GM12878 (cell line): Measurements from ENCODE around the gene NPM3. TPM values are rescaled to one million over a fixed set of nuclear protein-coding genes. Genes with fewer than 3 reads are reported as not detected.

Source experiments
- ATAC-seq: fragments of 200-7000 bp; cut with Tn5 transposase; 3 replicates; pipeline ENCODE4 v1.9.1; 2020; ENCODE audit warnings: mild to moderate bottlenecking, moderate library complexity
- BruUV-seq: library from RNA; stranded (reverse); fragments of 400-500 nt; replicated peaks from 2 replicates; lab custom pipeline; 2021; lab: Mats Ljungman, UMichigan
- CTCF ChIA-PET: fragments of 300-600 bp; sonication (Branson Sonifier 250); formaldehyde crosslinking; extraction: SDS; loops from one replicate; lab custom pipeline; 2021; ENCODE audit warnings: inconsistent platforms; lab: Yijun Ruan, JAX
- POLR2A ChIA-PET: fragments of 350-600 bp; formaldehyde crosslinking; extraction: SDS; loops from one replicate; lab custom pipeline; 2021; ENCODE audit warnings: inconsistent platforms; lab: Charles Lee
- RAD21 ChIA-PET: fragments of 300-600 bp; sonication (Branson Sonifier 250); formaldehyde crosslinking; loops from one replicate; lab custom pipeline; 2023; ENCODE audit warnings: antibody characterized with exemption; ENCODE audit not compliant: unreplicated experiment; lab: Charles Lee
- SMC1A ChIA-PET: fragments of 300-600 bp; sonication (Branson Sonifier 250); formaldehyde crosslinking; loops from one replicate; lab custom pipeline; 2023; ENCODE audit not compliant: unreplicated experiment, uncharacterized antibody; lab: Charles Lee
- DNase-seq: peaks from one replicate; pipeline ENCODE4 v3.0.0-alpha.2; 2011; ENCODE audit warnings: low read depth, low spot score
- FAIRE-seq: peaks from 3 replicates; lab custom pipeline; 2011; peaks lifted over from hg19 to GRCh38; lab: Jason Lieb, UNC
- H2AFZ ChIP-seq: 2 replicates; pipeline ENCODE4 v1.6.0; 2011; ENCODE audit warnings: low read depth, low read length, control low read depth; ENCODE audit not compliant: control insufficient read depth
- H3K27ac ChIP-seq: 2 replicates; pipeline ENCODE4 v1.5.1; 2011; ENCODE audit warnings: control low read depth; ENCODE audit not compliant: control insufficient read depth, insufficient read depth
- H3K27me3 ChIP-seq, 2 experiments: replicated peaks in 1 of 2; 2 replicates each; pipeline versions ENCODE4 v1.6.0 to v1.6.1; 2011; ENCODE audit warnings: low read length in 1 of 2; ENCODE audit not compliant: control insufficient read depth in 2 of 2, insufficient read depth in 2 of 2
- H3K36me3 ChIP-seq, 2 experiments: 2 replicates each; pipeline ENCODE4 v1.5.1; 2011; ENCODE audit warnings: low read length in 1 of 2; ENCODE audit not compliant: control insufficient read depth in 2 of 2, insufficient read depth in 2 of 2
- H3K4me1 ChIP-seq: 2 replicates; pipeline ENCODE4 v1.6.1; 2011; ENCODE audit warnings: mild to moderate bottlenecking, low read length, moderate library complexity, mixed read lengths; ENCODE audit not compliant: control insufficient read depth, insufficient read depth
- H3K4me2 ChIP-seq: 2 replicates; pipeline ENCODE4 v1.6.0; 2011; ENCODE audit warnings: control low read depth; ENCODE audit not compliant: control insufficient read depth, insufficient read depth
- H3K4me3 ChIP-seq: fragments of 200-600 bp; sonication (generic); 2 replicates; pipeline ENCODE4 v1.5.1; 2016
- H3K79me2 ChIP-seq: 2 replicates; pipeline ENCODE4 v1.6.0; 2011; ENCODE audit warnings: low read length; ENCODE audit not compliant: control insufficient read depth, insufficient read depth
- H3K9ac ChIP-seq: 2 replicates; pipeline ENCODE4 v1.8.0; 2011; ENCODE audit warnings: low read length, control low read depth, mixed read lengths; ENCODE audit not compliant: control insufficient read depth, insufficient read depth
- H3K9me3 ChIP-seq: replicated peaks from 3 replicates; pipeline ENCODE4 v1.5.1; 2011; ENCODE audit warnings: mild to moderate bottlenecking, low read length; ENCODE audit not compliant: control insufficient read depth, insufficient read depth
- H4K20me1 ChIP-seq: 2 replicates; pipeline ENCODE4 v1.6.0; 2011; ENCODE audit not compliant: control insufficient read depth, insufficient read depth
- ASH2L ChIP-seq: fragments of 300-600, 200-600 bp; sonication (generic); IDR thresholded peaks from 2 replicates; pipeline ENCODE4 v1.6.1; 2017; ENCODE audit warnings: low read depth, mild to moderate bottlenecking, borderline replicate concordance
- ATF7 ChIP-seq: fragments of 450-650 bp; IDR thresholded peaks from 2 replicates; pipeline ENCODE4 v1.6.1; 2016; ENCODE audit warnings: low read depth, mild to moderate bottlenecking
- BHLHE40 ChIP-seq, 2 experiments: fragments of 450-650 bp in 1 of 2; IDR thresholded peaks; 2 replicates each; pipeline ENCODE4 v1.6.1; 2011 to 2017; ENCODE audit warnings: low read depth in 2 of 2, borderline replicate concordance in 1 of 2, improper control_type of control experiment in 1 of 2, low read length in 1 of 2, mild to moderate bottlenecking in 1 of 2
- CBX3 ChIP-seq: fragments of 200-600 bp; sonication (generic); IDR thresholded peaks from 2 replicates; pipeline ENCODE4 v1.6.1; 2016; ENCODE audit warnings: low read depth, borderline replicate concordance
- CHD2 ChIP-seq: IDR thresholded peaks from 2 replicates; pipeline ENCODE4 v1.6.1; 2011; ENCODE audit warnings: low read depth, low read length, improper control_type of control experiment, borderline replicate concordance
- EGR1 ChIP-seq, 2 experiments: IDR thresholded peaks; 1 replicate in 1 of 2; 2 replicates in 1 of 2; pipeline ENCODE4 v1.6.1; 2011 to 2012; ENCODE audit warnings: low read depth in 2 of 2, low read length in 2 of 2, borderline replicate concordance in 1 of 2, mild to moderate bottlenecking in 1 of 2, moderate library complexity in 1 of 2
- EZH2 ChIP-seq: IDR thresholded peaks from 2 replicates; pipeline ENCODE4 v1.6.1; 2012; ENCODE audit warnings: low read depth, mild to moderate bottlenecking, control low read depth, inconsistent platforms, low read length, borderline replicate concordance; ENCODE audit not compliant: control insufficient read depth
- FOXK2 ChIP-seq: fragments of 450-650 bp; IDR thresholded peaks from 2 replicates; pipeline ENCODE4 v1.6.1; 2017; ENCODE audit warnings: mild to moderate bottlenecking, moderate library complexity
- NBN ChIP-seq: fragments of 450-650 bp; IDR thresholded peaks from 2 replicates; pipeline ENCODE4 v1.6.1; 2016
- POLR2AphosphoS5 ChIP-seq: IDR thresholded peaks from 2 replicates; pipeline ENCODE4 v1.6.1; 2011; ENCODE audit warnings: mild to moderate bottlenecking, low read length, inconsistent platforms
- SMARCA5 ChIP-seq: fragments of 450-650 bp; IDR thresholded peaks from 2 replicates; pipeline ENCODE4 v1.6.1; 2017; ENCODE audit warnings: mild to moderate bottlenecking
- SUZ12 ChIP-seq: fragments of 200-600 bp; sonication (generic); IDR thresholded peaks from one replicate; pipeline ENCODE4 v1.6.1; 2018; ENCODE audit warnings: antibody characterized with exemption, mild to moderate bottlenecking; ENCODE audit not compliant: unreplicated experiment
- WGBS: methylation state at CpG from one replicate; pipeline ENCODE4 v1.1.6; 2016; ENCODE audit warnings: low lambda C conversion rate; ENCODE audit not compliant: insufficient replicate concordance, insufficient coverage; ENCODE audit errors: missing lambda C conversion rate; 5-methylcytosine and 5-hydroxymethylcytosine counted together
- in situ Hi-C: fragments of 300-500 bp; cut with MboI; formaldehyde crosslinking; loops from 9 replicates; pipeline ENCODE4 v1.14.3; 2018; ENCODE audit warnings: mixed read lengths
- intact Hi-C: fragments of 100-400 bp; cut with micrococcal nuclease; formaldehyde crosslinking; loops from one replicate; pipeline ENCODE4 v1.14.2; 2022; ENCODE audit not compliant: unreplicated experiment
- polyA plus RNA-seq, 11 experiments: library from polyadenylated mRNA; depleted of rRNA in 4 of 11; unstranded in 6 of 11; stranded (reverse) in 5 of 11; fragments of >200 nt; fragmentation: Nextera tagmentation in 4 of 11; fragmentation: Illumina TruSeq in 1 of 11; extraction: Ambion mirVana in 4 of 11; extraction: Trizol in 1 of 11; gene quantifications; 1 replicate in 1 of 11; 2 replicates in 10 of 11; pipeline versions ENCODE4 v1.2.1 to v1.2.3, GENCODE V29; 2011 to 2016; ENCODE audit warnings: inconsistent platforms in 2 of 11, missing spikeins in 2 of 11, low read depth in 1 of 11
- total RNA-seq, 4 experiments: library from RNA; depleted of rRNA in 3 of 4; stranded (reverse); fragments of >200 nt in 3 of 4; fragmentation: Illumina TruSeq in 1 of 4; extraction: Trizol in 1 of 4; gene quantifications; 2 replicates each; pipeline versions ENCODE4 v1.2.1 to v1.2.3, GENCODE V29; 2013 to 2021
- TF ChIP-seq, protein P1 (sequence below): fragments of 450-650 bp; IDR thresholded peaks from 2 replicates; pipeline ENCODE4 v1.6.1; 2017; ENCODE audit warnings: mild to moderate bottlenecking, low read depth, inconsistent platforms; ENCODE audit not compliant: poor library complexity, severe bottlenecking

NPM3 gene
- total and polyA plus RNA-seq, 10 of the 15 experiments (the other 5 are each of a cell fraction or from before 2014, with no cell fraction given): 13.0 to 171 (median 93.3) TPM

DNA sequence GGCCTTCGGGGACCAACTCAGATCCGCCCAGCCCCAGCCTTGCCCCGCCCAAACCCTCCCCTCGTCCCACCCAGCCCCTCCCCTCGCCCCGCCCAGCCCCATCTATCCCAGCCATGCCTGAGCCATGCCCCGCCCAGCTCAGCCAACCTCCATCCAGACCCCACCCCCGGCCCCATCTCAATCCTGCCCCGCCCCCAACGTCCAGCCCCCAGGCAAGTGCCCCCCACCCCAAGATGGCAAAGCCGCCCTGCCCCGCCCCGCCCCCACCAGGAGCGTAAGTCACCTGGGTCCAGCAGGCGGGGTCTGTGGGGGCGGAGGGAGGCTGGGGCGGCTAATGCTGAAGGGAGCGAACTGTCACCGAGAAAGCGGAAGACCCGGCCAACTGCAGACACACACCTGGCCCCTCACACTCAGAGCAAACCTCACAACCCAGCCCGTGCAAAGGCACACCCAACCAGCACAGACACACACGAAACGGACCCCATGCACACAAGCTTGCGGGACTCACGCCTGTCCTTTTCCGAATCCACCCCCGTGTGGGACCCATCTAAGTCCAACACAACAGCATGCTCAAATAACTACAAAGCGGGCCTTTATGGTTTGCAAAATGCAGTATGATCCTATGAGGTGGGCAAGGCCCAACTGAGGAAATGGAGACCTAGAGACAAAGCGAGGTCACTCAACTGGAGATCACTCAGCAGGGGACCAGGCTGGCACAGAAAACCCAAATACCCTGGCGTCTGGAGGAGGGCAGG, 46.5 kb upstream of the NPM3 start:
- DNase-seq: no peak
- H3K27ac ChIP-seq: peak overlapping the region; percentile 82
- H3K79me2 ChIP-seq: no peaks in the 10 kb centered on the region
- H3K4me1 ChIP-seq: peaks cover 22% of the 10 kb centered on the region
- FAIRE-seq: no peak
- H3K4me2 ChIP-seq: peak overlapping the region; percentile 97
- WGBS: 5% methylated on average over 15 of the region's 31 CpGs
- peaks cover 0 to 4% of the 10 kb centered on the region in 2 experiments; a peak in 1 of 4 replicates for H3K36me3 ChIP-seq
- ChIA-PET CTCF (interaction anchor here (0.5 to 2.1 kb wide), 4 partner anchors 11 to 180 kb away, joined by 3 to 10 read pairs (median 4); no protein-coding TSS in a partner anchor), SMC1A (interaction anchor here (1.0 to 1.8 kb wide), 4 partner anchors 11 to 227 kb away, joined by 3 to 5 read pairs (median 4); no protein-coding TSS in a partner anchor), POLR2A (interaction anchor here (0.5 to 4.5 kb wide), 5 partner anchors 8 to 178 kb away, joined by 3 to 33 read pairs (median 4); partner anchors contain the start of gene OGA), RAD21 (interaction anchor here (0.7 to 1.5 kb wide), 7 partner anchors 11 to 179 kb away, joined by 3 to 15 read pairs (median 5); partner anchors contain the start of gene OGA)
- H2AFZ ChIP-seq: peak overlapping the region; percentile 85
- H3K9ac ChIP-seq: peak overlapping the region; percentile 43
- no TSS peak for BruUV-seq
- H3K27me3 ChIP-seq: no peaks in the 10 kb centered on the region
- TF ChIP-seq EZH2: no peak
- TF ChIP-seq ATF7: peak; percentile 70
- TF ChIP-seq SMARCA5: 0 out of 2 replicates have a peak, but pooled peaks have one; percentile 36
- TF ChIP-seq POLR2AphosphoS5: no peak
- TF ChIP-seq NBN: peak; percentile 11; the same call in 1 of the 2 replicates
- TF ChIP-seq CHD2: 0 out of 2 replicates have a peak, but pooled peaks have one; percentile 20
- 0 out of 2 replicates have a peak, but pooled peaks have one; percentile 32 for TF ChIP-seq FOXK2
- no peak for TF ChIP-seq CBX3
- peak in 1 of 2 experiments; percentile 17; a peak in 1 of 4 replicates for TF ChIP-seq BHLHE40 (IDR thresholded peaks at IDR 0.05; ENCODE audit: borderline replicate concordance in 1 of 2, low read depth in 2 of 2, low read length in 1 of 2)
- no peak for TF ChIP-seq SUZ12
- peak in 1 of 2 experiments; percentile 85; a peak in 2 of 3 replicates for TF ChIP-seq EGR1 (IDR thresholded peaks at IDR 0.05; ENCODE audit: borderline replicate concordance in 1 of 2, low read depth in 2 of 2, low read length in 2 of 2)
- TF ChIP-seq ASH2L: no peak
- TF ChIP-seq, protein P1, sequence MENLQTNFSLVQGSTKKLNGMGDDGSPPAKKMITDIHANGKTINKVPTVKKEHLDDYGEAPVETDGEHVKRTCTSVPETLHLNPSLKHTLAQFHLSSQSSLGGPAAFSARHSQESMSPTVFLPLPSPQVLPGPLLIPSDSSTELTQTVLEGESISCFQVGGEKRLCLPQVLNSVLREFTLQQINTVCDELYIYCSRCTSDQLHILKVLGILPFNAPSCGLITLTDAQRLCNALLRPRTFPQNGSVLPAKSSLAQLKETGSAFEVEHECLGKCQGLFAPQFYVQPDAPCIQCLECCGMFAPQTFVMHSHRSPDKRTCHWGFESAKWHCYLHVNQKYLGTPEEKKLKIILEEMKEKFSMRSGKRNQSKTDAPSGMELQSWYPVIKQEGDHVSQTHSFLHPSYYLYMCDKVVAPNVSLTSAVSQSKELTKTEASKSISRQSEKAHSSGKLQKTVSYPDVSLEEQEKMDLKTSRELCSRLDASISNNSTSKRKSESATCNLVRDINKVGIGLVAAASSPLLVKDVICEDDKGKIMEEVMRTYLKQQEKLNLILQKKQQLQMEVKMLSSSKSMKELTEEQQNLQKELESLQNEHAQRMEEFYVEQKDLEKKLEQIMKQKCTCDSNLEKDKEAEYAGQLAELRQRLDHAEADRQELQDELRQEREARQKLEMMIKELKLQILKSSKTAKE: peak; percentile 22
- peak; percentile 65 for ATAC-seq
- intact Hi-C loops (loop anchor here (1.0 kb wide), 1 partner anchor 11 kb away; the partner anchor contains the start of gene OGA), in situ Hi-C loops (no loop called here)
- H4K20me1 ChIP-seq: no peaks in the 10 kb centered on the region
- H3K9me3 ChIP-seq: no peaks in the 10 kb centered on the region
- H3K4me3 ChIP-seq: peak overlapping the region; percentile 63; the same call in 1 of the 2 replicates
